HCT116 (cell line): ENCODE measurements around the gene PHYKPL. TPM values are rescaled to one million over a fixed set of nuclear protein-coding genes. Genes with fewer than 3 reads are reported as not detected.

Experiments
- ATAC-seq: fragments of 200-7000 bp; cut with Tn5 transposase; 2 replicates; pipeline ENCODE4 v1.9.1; 2020; ENCODE audit warnings: mild to moderate bottlenecking, moderate library complexity
- BruUV-seq: library from RNA; stranded (reverse); fragments of 400-500 nt; replicated peaks from 2 replicates; lab custom pipeline; 2021; lab: Mats Ljungman, UMichigan
- CTCF ChIA-PET: fragments of 300-600 bp; sonication (Branson Sonifier 250); formaldehyde crosslinking; loops from one replicate; lab custom pipeline; 2021; ENCODE audit warnings: antibody characterized with exemption; lab: Charles Lee
- POLR2A ChIA-PET: fragments of 300-600, 350-600 bp; sonication (Branson Sonifier 250); formaldehyde crosslinking; loops from one replicate; lab custom pipeline; 2021; ENCODE audit warnings: antibody characterized with exemption; lab: Charles Lee
- RAD21 ChIA-PET, 2 experiments: fragments of 300-600 bp; sonication (Branson Sonifier 250); formaldehyde crosslinking; loops; one replicate each; lab custom pipeline; 2023; ENCODE audit warnings: low total read pairs in 2 of 2; ENCODE audit not compliant: uncharacterized antibody in 2 of 2, unreplicated experiment in 2 of 2, low non-redundant PET in 1 of 2; lab: Charles Lee
- DNase-seq: peaks from one replicate; pipeline ENCODE4 v3.0.0-alpha.2; 2010; ENCODE audit warnings: low read depth, low spot score
- H2AFZ ChIP-seq: fragments of 200-600 bp; shearing (Covaris generic), sonication (generic); 2 replicates; pipeline ENCODE4 v1.6.1; 2017; ENCODE audit warnings: low read depth, mixed run types, mixed read lengths, antibody characterized with exemption, low read length; ENCODE audit not compliant: poor library complexity, severe bottlenecking
- H3K27ac ChIP-seq: 2 replicates; pipeline ENCODE4 v1.5.1; 2012; ENCODE audit warnings: low read depth, low read length
- H3K27me3 ChIP-seq: fragments of 200-600 bp; sonication (generic); 2 replicates; pipeline ENCODE4 v1.6.1; 2016; ENCODE audit warnings: mixed run types, low read length, mixed read lengths; ENCODE audit not compliant: insufficient read depth
- H3K36me3 ChIP-seq, 2 experiments: fragments of 200-500 bp in 1 of 2; fragments of 200-600 bp in 1 of 2; sonication (Bioruptor generic) in 1 of 2; sonication (generic) in 1 of 2; 2 replicates each; pipeline versions ENCODE4 v1.5.1 to v1.6.1; 2014 to 2016; ENCODE audit warnings: low read length in 2 of 2, inconsistent platforms in 1 of 2, mixed read lengths in 1 of 2, mixed run types in 1 of 2; ENCODE audit not compliant: insufficient read depth in 2 of 2, control insufficient read depth in 1 of 2
- H3K4me1 ChIP-seq, 2 experiments: fragments of 200-600 bp in 1 of 2; sonication (generic) in 1 of 2; 2 replicates each; pipeline versions ENCODE4 v1.5.1 to v1.6.1; 2012 to 2017; ENCODE audit warnings: low read length in 2 of 2, inconsistent platforms in 1 of 2, mild to moderate bottlenecking in 1 of 2, mixed read lengths in 1 of 2, mixed run types in 1 of 2, moderate library complexity in 1 of 2; ENCODE audit not compliant: insufficient read depth in 2 of 2, control insufficient read depth in 1 of 2
- H3K4me2 ChIP-seq: fragments of 200-600 bp; sonication (generic); 2 replicates; pipeline ENCODE4 v1.6.1; 2017; ENCODE audit warnings: mixed run types, low read length, mixed read lengths
- H3K4me3 ChIP-seq, 2 experiments: fragments of 200-600 bp in 1 of 2; sonication (generic) in 1 of 2; replicated peaks in 1 of 2; 2 replicates each; pipeline ENCODE4 v1.5.1; 2011 to 2016; ENCODE audit warnings: low read length in 2 of 2, control low read depth in 1 of 2, low read depth in 1 of 2, mild to moderate bottlenecking in 1 of 2, mixed read lengths in 1 of 2, mixed run types in 1 of 2
- H3K79me2 ChIP-seq: fragments of 200-600 bp; sonication (generic); 2 replicates; pipeline ENCODE4 v1.6.1; 2017; ENCODE audit warnings: mild to moderate bottlenecking, mixed run types, low read length, moderate library complexity, mixed read lengths; ENCODE audit not compliant: insufficient read depth
- H3K9ac ChIP-seq: fragments of 200-600 bp; sonication (generic); 2 replicates; pipeline ENCODE4 v1.6.1; 2016; ENCODE audit warnings: low read length, mixed read lengths
- H3K9me2 ChIP-seq: fragments of 200-600 bp; sonication (generic), shearing (Covaris generic); 2 replicates; pipeline ENCODE4 v1.6.1; 2017; ENCODE audit warnings: mixed run types, mild to moderate bottlenecking, moderate library complexity; ENCODE audit not compliant: insufficient read depth
- H3K9me3 ChIP-seq, 2 experiments: fragments of 200-500 bp in 1 of 2; fragments of 200-600 bp in 1 of 2; sonication (Bioruptor generic) in 1 of 2; sonication (generic) in 1 of 2; 2 replicates each; pipeline ENCODE4 v1.6.1; 2014 to 2017; ENCODE audit warnings: low read length in 2 of 2, mixed read lengths in 2 of 2, inconsistent platforms in 1 of 2, low read depth in 1 of 2, mild to moderate bottlenecking in 1 of 2, mixed run types in 1 of 2, moderate library complexity in 1 of 2; ENCODE audit not compliant: control insufficient read depth in 1 of 2, insufficient read depth in 1 of 2
- H4K20me1 ChIP-seq: fragments of 200-600 bp; sonication (generic), shearing (Covaris generic); 2 replicates; pipeline ENCODE4 v1.6.1; 2017; ENCODE audit warnings: mixed run types, mild to moderate bottlenecking, moderate library complexity; ENCODE audit not compliant: insufficient read depth
- ATF3 ChIP-seq: IDR thresholded peaks from 2 replicates; pipeline ENCODE4 v1.6.1; 2012
- EGR1 ChIP-seq: IDR thresholded peaks from 2 replicates; pipeline ENCODE4 v1.6.1; 2012; ENCODE audit warnings: low read depth
- ELF1 ChIP-seq: IDR thresholded peaks from 2 replicates; pipeline ENCODE4 v1.6.1; 2012; ENCODE audit warnings: low read depth, borderline replicate concordance
- JUND ChIP-seq: IDR thresholded peaks from 2 replicates; pipeline ENCODE4 v1.6.1; 2012
- POLR2AphosphoS5 ChIP-seq: IDR thresholded peaks from 2 replicates; pipeline ENCODE4 v1.6.1; 2011; ENCODE audit warnings: mild to moderate bottlenecking, low read depth, low read length, moderate library complexity
- RAD21 ChIP-seq: IDR thresholded peaks from 2 replicates; pipeline ENCODE4 v1.6.1; 2012; ENCODE audit warnings: low read depth, mild to moderate bottlenecking
- SIN3A ChIP-seq: IDR thresholded peaks from 2 replicates; pipeline ENCODE4 v1.6.1; 2012; ENCODE audit warnings: low read depth
- SP1 ChIP-seq: IDR thresholded peaks from 2 replicates; pipeline ENCODE4 v1.6.1; 2012; ENCODE audit warnings: low read depth
- ZFX ChIP-seq: fragments of 450-650 bp; IDR thresholded peaks from 2 replicates; pipeline ENCODE4 v1.6.1; 2017
- ZNF274 ChIP-seq: fragments of 200-500 bp; sonication (Bioruptor generic); IDR thresholded peaks from 2 replicates; pipeline ENCODE4 v1.6.1; 2014; ENCODE audit warnings: mild to moderate bottlenecking, low read depth, low read length, inconsistent platforms
- intact Hi-C: fragments of 100-400 bp; cut with micrococcal nuclease; formaldehyde crosslinking; loops from 2 replicates; pipeline ENCODE4 v1.10.0; 2022
- total RNA-seq: library from RNA; stranded (reverse); gene quantifications from one replicate; pipeline ENCODE4 v1.2.1, GENCODE V29; 2021; ENCODE audit not compliant: unreplicated experiment
- TF ChIP-seq, protein P1 (sequence below): IDR thresholded peaks from 2 replicates; pipeline ENCODE4 v1.6.1; 2012

PHYKPL gene
- total RNA-seq, 1 experiment from 2014 or later, result 57.8 TPM

DNA sequence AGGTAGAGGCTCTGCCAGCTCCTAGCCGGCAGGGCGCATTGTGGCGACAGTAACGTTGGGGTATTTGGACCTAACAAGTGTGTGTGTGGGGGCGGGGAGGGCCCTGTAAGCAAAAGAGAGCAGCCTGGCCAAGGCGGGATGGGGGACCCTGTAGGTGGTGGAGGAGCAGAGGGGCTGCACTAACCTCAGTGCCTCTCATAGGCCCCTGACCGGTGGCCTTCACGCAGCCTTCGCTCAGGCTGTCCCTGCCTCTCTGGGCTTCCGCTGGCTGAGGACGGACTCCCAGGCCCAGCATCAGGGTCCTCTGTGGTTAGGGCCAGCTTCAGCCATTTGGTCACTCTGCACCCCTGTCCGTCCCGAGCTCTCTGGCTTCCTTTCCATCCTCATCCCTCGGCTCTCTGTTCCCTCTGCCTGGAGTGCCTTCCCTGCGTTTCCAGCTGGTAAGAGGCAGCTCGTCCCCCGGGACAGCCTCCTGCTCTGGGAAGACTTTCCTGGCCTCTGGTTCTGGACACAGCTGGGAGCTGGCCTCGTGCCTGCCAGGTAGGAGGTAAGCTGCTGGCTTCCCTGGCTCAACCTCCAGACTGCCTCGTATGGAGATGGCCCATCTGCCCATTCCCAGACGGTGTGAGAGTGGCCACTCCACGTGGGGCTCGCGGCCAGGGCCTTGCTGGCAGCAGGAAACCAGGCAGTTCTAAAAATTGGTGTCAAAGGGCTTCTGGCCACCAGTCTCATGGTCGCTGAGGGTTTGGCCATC is 39.3 kb upstream of the PHYKPL start:
- CTCF ChIA-PET, result no interaction called here
- Histone ChIP-seq H3K4me2 (no peak overlapping the region), H3K9me3 (peaks cover 8% of the 10 kb centered on the region in 2 experiments; a peak in 2 of 4 replicates), H3K79me2 (no peaks in the 10 kb centered on the region), H4K20me1 (no peaks in the 10 kb centered on the region), H3K9me2 (no peaks in the 10 kb centered on the region), H3K4me1 (no peaks in the 10 kb centered on the region), H3K27me3 (no peaks in the 10 kb centered on the region), H3K27ac (no peak overlapping the region)
- RAD21 ChIA-PET, result no interaction called here
- intact Hi-C loops, result no loop called here
- TF ChIP-seq SP1, result no peak
- TF ChIP-seq ZFX, result no peak
- TF ChIP-seq, all 23 proteins: peak for 0
- Histone ChIP-seq H3K9ac (no peak overlapping the region), H3K36me3 (no peaks in the 10 kb centered on the region), H2AFZ (no peak overlapping the region), H3K4me3 (no peak overlapping the region)
- ATAC-seq, result no peak
- POLR2A ChIA-PET, result no interaction called here
- DNase-seq, result no peak
- BruUV-seq, result no TSS peak

- intact Hi-C loops, result no loop called here
- POLR2A ChIA-PET, result no interaction called here
Measured at GRCh38 chr5:178271231-178271630, 38.6 kb upstream of the PHYKPL start.

More at GRCh38 chr5:178271231-178271630, 38.6 kb upstream of the PHYKPL start:
- H3K36me3 ChIP-seq, result no peaks in the 10 kb centered on the region
- no peak overlapping the region for H3K4me2 ChIP-seq
- H3K27ac ChIP-seq, result no peak overlapping the region
- H3K4me1 ChIP-seq, result no peaks in the 10 kb centered on the region
- TF ChIP-seq JUND (no peak), EGR1 (no peak), RAD21 (no peak), SIN3A (no peak), ATF3 (no peak), ELF1 (no peak), ZNF274 (no peak), SP1 (no peak), POLR2AphosphoS5 (no peak)
- TF ChIP-seq, protein P1, sequence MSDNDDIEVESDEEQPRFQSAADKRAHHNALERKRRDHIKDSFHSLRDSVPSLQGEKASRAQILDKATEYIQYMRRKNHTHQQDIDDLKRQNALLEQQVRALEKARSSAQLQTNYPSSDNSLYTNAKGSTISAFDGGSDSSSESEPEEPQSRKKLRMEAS, result no peak
- ChIA-PET RAD21 (no interaction called here), CTCF (no interaction called here)
- no TSS peak for BruUV-seq
- H3K79me2 ChIP-seq, result no peaks in the 10 kb centered on the region
- no peaks in the 10 kb centered on the region for H3K9me2 ChIP-seq
- no peaks in the 10 kb centered on the region for H3K27me3 ChIP-seq
- peaks cover 7 to 8% of the 10 kb centered on the region in 2 experiments; a peak in 2 of 4 replicates for H3K9me3 ChIP-seq
- no peak for DNase-seq
- no peaks in the 10 kb centered on the region for H4K20me1 ChIP-seq
- no peak overlapping the region for H3K9ac ChIP-seq
- no peak for ATAC-seq
- H3K4me3 ChIP-seq, result no peak overlapping the region
- no peak overlapping the region for H2AFZ ChIP-seq
